OCI-LY7 (cell line): ENCODE results near the gene RHOT2. TPM values are rescaled to one million over a fixed set of nuclear protein-coding genes. Genes with fewer than 3 reads are reported as not detected.

ENCODE experiments used
- total RNA-seq, 2 experiments: library from RNA; depleted of rRNA in 1 of 2; stranded (reverse); fragments of >200 nt in 1 of 2; shearing (Covaris generic) in 1 of 2; gene quantifications; 2 replicates each; pipeline ENCODE4 v1.2.3, GENCODE V29; 2014 to 2022

The RHOT2 gene
- total RNA-seq, 2 experiments from 2014 or later, result 133 to 136 TPM

Other genes with a start within 250 kb of the RHOT2 start
- 29.0 and 29.9 TPM in 2 replicates for gene RAB11FIP3, start 242.5 kb upstream of the RHOT2 start, total RNA-seq (2014; rRNA removed; shearing (Covaris generic))
- 47.5 and 51.2 TPM in 2 replicates for gene RAB11FIP3, start 242.5 kb upstream of the RHOT2 start, total RNA-seq (2022)
- 23.1 and 32.9 TPM in 2 replicates for gene CAPN15, start 140.4 kb upstream of the RHOT2 start, total RNA-seq (2014; rRNA removed; shearing (Covaris generic))
- gene CAPN15, start 140.4 kb upstream of the RHOT2 start, total RNA-seq (2022), result 43.9 and 54.0 TPM in 2 replicates
- not detected in 2 replicates for gene PRR35, start 107.7 kb upstream of the RHOT2 start, total RNA-seq (2014; rRNA removed; shearing (Covaris generic))
- not detected in 2 replicates for gene PRR35, start 107.7 kb upstream of the RHOT2 start, total RNA-seq (2022)
- gene NHLRC4, start 101.1 kb upstream of the RHOT2 start, total RNA-seq (2014; rRNA removed; shearing (Covaris generic)), result 3.7 and 4.2 TPM in 2 replicates
- 2.5 and 2.6 TPM in 2 replicates for gene NHLRC4, start 101.1 kb upstream of the RHOT2 start, total RNA-seq (2022)
- gene PIGQ, start 98.2 kb upstream of the RHOT2 start, total RNA-seq (2014; rRNA removed; shearing (Covaris generic)), result 32.3 and 39.0 TPM in 2 replicates
- gene PIGQ, start 98.2 kb upstream of the RHOT2 start, total RNA-seq (2022), result 51.4 and 54.2 TPM in 2 replicates
- gene RAB40C, start 78.1 kb upstream of the RHOT2 start, total RNA-seq (2014; rRNA removed; shearing (Covaris generic)), result 18.2 and 20.9 TPM in 2 replicates
- gene RAB40C, start 78.1 kb upstream of the RHOT2 start, total RNA-seq (2022), result 18.3 and 19.3 TPM in 2 replicates
- 0.46 and 0.47 TPM in 2 replicates for gene WFIKKN1, start 37.1 kb upstream of the RHOT2 start, total RNA-seq (2014; rRNA removed; shearing (Covaris generic))
- gene WFIKKN1, start 37.1 kb upstream of the RHOT2 start, total RNA-seq (2022), result 0.81 and 1.2 TPM in 2 replicates
- 135 and 152 TPM in 2 replicates for gene METTL26, start 31.8 kb upstream of the RHOT2 start, total RNA-seq (2014; rRNA removed; shearing (Covaris generic))
- gene METTL26, start 31.8 kb upstream of the RHOT2 start, total RNA-seq (2022), result 83.9 and 99.0 TPM in 2 replicates
- gene MCRIP2, start 26.3 kb upstream of the RHOT2 start, total RNA-seq (2014; rRNA removed; shearing (Covaris generic)), result 62.8 and 63.2 TPM in 2 replicates
- gene MCRIP2, start 26.3 kb upstream of the RHOT2 start, total RNA-seq (2022), result 47.8 and 64.1 TPM in 2 replicates
- 77.6 and 110 TPM in 2 replicates for gene WDR90, start 18.8 kb upstream of the RHOT2 start, total RNA-seq (2014; rRNA removed; shearing (Covaris generic))
- gene WDR90, start 18.8 kb upstream of the RHOT2 start, total RNA-seq (2022), result 143 and 153 TPM in 2 replicates
- gene RHBDL1, start 7.5 kb downstream of the RHOT2 start, total RNA-seq (2014; rRNA removed; shearing (Covaris generic)), result 3.8 and 4.2 TPM in 2 replicates
- gene RHBDL1, start 7.5 kb downstream of the RHOT2 start, total RNA-seq (2022), result 3.6 and 4.2 TPM in 2 replicates
- gene STUB1, start 12.3 kb downstream of the RHOT2 start, total RNA-seq (2014; rRNA removed; shearing (Covaris generic)), result 85.5 and 111 TPM in 2 replicates
- gene STUB1, start 12.3 kb downstream of the RHOT2 start, total RNA-seq (2022), result 72.4 and 78.6 TPM in 2 replicates
- gene JMJD8, start 16.2 kb downstream of the RHOT2 start, total RNA-seq (2014; rRNA removed; shearing (Covaris generic)), result 70.6 and 82.3 TPM in 2 replicates
- 46.8 and 48.7 TPM in 2 replicates for gene JMJD8, start 16.2 kb downstream of the RHOT2 start, total RNA-seq (2022)
- 10.3 and 11.6 TPM in 2 replicates for gene WDR24, start 22.3 kb downstream of the RHOT2 start, total RNA-seq (2014; rRNA removed; shearing (Covaris generic))
- 24.0 and 28.9 TPM in 2 replicates for gene WDR24, start 22.3 kb downstream of the RHOT2 start, total RNA-seq (2022)
- 0.16 and 0.28 TPM in 2 replicates for gene FBXL16, start 37.7 kb downstream of the RHOT2 start, total RNA-seq (2014; rRNA removed; shearing (Covaris generic))
- 0.42 and 0.52 TPM in 2 replicates for gene FBXL16, start 37.7 kb downstream of the RHOT2 start, total RNA-seq (2022)
- 9.5 and 15.9 TPM in 2 replicates for gene METRN, start 47.0 kb downstream of the RHOT2 start, total RNA-seq (2014; rRNA removed; shearing (Covaris generic))
- 12.2 and 14.4 TPM in 2 replicates for gene METRN, start 47.0 kb downstream of the RHOT2 start, total RNA-seq (2022)
- gene ANTKMT, start 53.0 kb downstream of the RHOT2 start, total RNA-seq (2014; rRNA removed; shearing (Covaris generic)), result 44.8 and 51.3 TPM in 2 replicates
- gene ANTKMT, start 53.0 kb downstream of the RHOT2 start, total RNA-seq (2022), result 45.5 and 46.5 TPM in 2 replicates
- 25.8 and 35.9 TPM in 2 replicates for gene CCDC78, start 58.3 kb downstream of the RHOT2 start, total RNA-seq (2014; rRNA removed; shearing (Covaris generic))
- gene CCDC78, start 58.3 kb downstream of the RHOT2 start, total RNA-seq (2022), result 52.6 and 57.9 TPM in 2 replicates
- gene HAGHL, start 59.0 kb downstream of the RHOT2 start, total RNA-seq (2014; rRNA removed; shearing (Covaris generic)), result 28.1 and 30.8 TPM in 2 replicates
- gene HAGHL, start 59.0 kb downstream of the RHOT2 start, total RNA-seq (2022), result 56.3 and 57.9 TPM in 2 replicates
- 142 and 169 TPM in 2 replicates for gene CIAO3, start 72.9 kb downstream of the RHOT2 start, total RNA-seq (2014; rRNA removed; shearing (Covaris generic))
- 156 and 173 TPM in 2 replicates for gene CIAO3, start 72.9 kb downstream of the RHOT2 start, total RNA-seq (2022)
- gene MSLN, start 92.6 kb downstream of the RHOT2 start, total RNA-seq (2014; rRNA removed; shearing (Covaris generic)), result 0.13 TPM in 1 of 2 replicates, not detected in the other
- gene MSLN, start 92.6 kb downstream of the RHOT2 start, total RNA-seq (2022), result 0.30 and 0.44 TPM in 2 replicates
- 51.4 and 64.1 TPM in 2 replicates for gene RPUSD1, start 120.2 kb downstream of the RHOT2 start, total RNA-seq (2014; rRNA removed; shearing (Covaris generic))
- 42.1 and 48.6 TPM in 2 replicates for gene RPUSD1, start 120.2 kb downstream of the RHOT2 start, total RNA-seq (2022)
- gene CHTF18, start 120.5 kb downstream of the RHOT2 start, total RNA-seq (2014; rRNA removed; shearing (Covaris generic)), result 98.9 and 125 TPM in 2 replicates
- 145 and 146 TPM in 2 replicates for gene CHTF18, start 120.5 kb downstream of the RHOT2 start, total RNA-seq (2022)
- not detected in 2 replicates for gene GNG13, start 132.6 kb downstream of the RHOT2 start, total RNA-seq (2014; rRNA removed; shearing (Covaris generic))
- not detected in 2 replicates for gene GNG13, start 132.6 kb downstream of the RHOT2 start, total RNA-seq (2022)